PC-9 (cell line): ENCODE measurements around the gene TMEM52. TPM values are rescaled to one million over a fixed set of nuclear protein-coding genes. Genes with fewer than 3 reads are reported as not detected.

Experiments used
- BruUV-seq: library from RNA; stranded (reverse); fragments of 400-500 nt; replicated peaks from 2 replicates; lab custom pipeline; 2021; lab: Mats Ljungman, UMichigan
- CTCF ChIA-PET: fragments of 300-600 bp; sonication (Branson Sonifier 250); formaldehyde crosslinking; loops from one replicate; lab custom pipeline; 2022; ENCODE audit warnings: antibody characterized with exemption; lab: Charles Lee
- POLR2A ChIA-PET: fragments of 300-600 bp; sonication (Branson Sonifier 250); formaldehyde crosslinking; loops from one replicate; lab custom pipeline; 2022; ENCODE audit warnings: antibody characterized with exemption; ENCODE audit not compliant: unreplicated experiment; lab: Charles Lee
- DNase-seq, 2 experiments: peaks; one replicate each; pipeline versions ENCODE4 v3.0.0 to v3.0.0-alpha.2; 2015 to 2022; ENCODE audit warnings: mixed read lengths in 1 of 2
- H2AFZ ChIP-seq: fragments of 200-600 bp; sonication (generic); 2 replicates; pipeline ENCODE4 v1.8.1; 2017; ENCODE audit warnings: antibody characterized with exemption
- H3F3A ChIP-seq: fragments of 200-600 bp; sonication (generic); 2 replicates; pipeline ENCODE4 v1.8.1; 2017; ENCODE audit warnings: antibody characterized with exemption, mild to moderate bottlenecking, low read depth; ENCODE audit not compliant: insufficient read depth
- H3K27ac ChIP-seq: fragments of 200-600 bp; sonication (generic); 2 replicates; pipeline ENCODE4 v1.6.1; 2016; ENCODE audit warnings: mixed run types
- H3K27me3 ChIP-seq: fragments of 200-600 bp; sonication (generic); 2 replicates; pipeline ENCODE4 v1.6.1; 2016; ENCODE audit warnings: low read depth, mixed run types; ENCODE audit not compliant: insufficient read depth
- H3K36me3 ChIP-seq: fragments of 200-600 bp; sonication (generic); 2 replicates; pipeline ENCODE4 v1.6.1; 2016; ENCODE audit warnings: low read depth, mixed run types
- H3K4me1 ChIP-seq: fragments of 200-600 bp; sonication (generic); replicated peaks from 2 replicates; pipeline ENCODE4 v1.6.1; 2016; ENCODE audit warnings: mixed run types; ENCODE audit not compliant: insufficient read depth
- H3K4me2 ChIP-seq: fragments of 200-600 bp; sonication (generic); 2 replicates; pipeline ENCODE4 v1.6.1; 2017; ENCODE audit warnings: mixed run types
- H3K4me3 ChIP-seq: fragments of 200-600 bp; sonication (generic); 2 replicates; pipeline ENCODE4 v1.6.1; 2016; ENCODE audit warnings: mixed run types
- H3K79me2 ChIP-seq: fragments of 200-600 bp; sonication (generic); 2 replicates; pipeline ENCODE4 v1.6.1; 2017; ENCODE audit warnings: low read depth, mixed run types
- H3K9me2 ChIP-seq: fragments of 200-600 bp; sonication (generic); 2 replicates; pipeline ENCODE4 v1.8.1; 2017; ENCODE audit warnings: mild to moderate bottlenecking; ENCODE audit not compliant: insufficient read depth
- H3K9me3 ChIP-seq: fragments of 200-600 bp; sonication (generic); 2 replicates; pipeline ENCODE4 v1.8.1; 2016; ENCODE audit warnings: low read depth; ENCODE audit not compliant: insufficient read depth
- H4K20me1 ChIP-seq: fragments of 200-600 bp; sonication (generic); 2 replicates; pipeline ENCODE4 v1.8.1; 2017; ENCODE audit not compliant: insufficient read depth
- EZH2 ChIP-seq: fragments of 200-600 bp; sonication (generic); IDR thresholded peaks from 2 replicates; pipeline ENCODE4 v1.8.0; 2017; ENCODE audit warnings: antibody characterized with exemption, low read depth
- intact Hi-C: fragments of 100-400 bp; cut with micrococcal nuclease; formaldehyde crosslinking; loops from one replicate; pipeline ENCODE4 v1.10.0; 2022; ENCODE audit not compliant: unreplicated experiment
- total RNA-seq: library from RNA; stranded (reverse); gene quantifications from 2 replicates; pipeline ENCODE4 v1.2.3, GENCODE V29; 2021
- TF ChIP-seq, protein P1 (sequence below): fragments of 200-600 bp; sonication (generic); conservative IDR thresholded peaks from 2 replicates; pipeline ENCODE4 v1.6.1; 2017; ENCODE audit warnings: mixed run types, antibody characterized with exemption, mild to moderate bottlenecking, moderate library complexity

The TMEM52 gene
- total RNA-seq, 1 experiment from 2014 or later: 7.4 TPM

DNA sequence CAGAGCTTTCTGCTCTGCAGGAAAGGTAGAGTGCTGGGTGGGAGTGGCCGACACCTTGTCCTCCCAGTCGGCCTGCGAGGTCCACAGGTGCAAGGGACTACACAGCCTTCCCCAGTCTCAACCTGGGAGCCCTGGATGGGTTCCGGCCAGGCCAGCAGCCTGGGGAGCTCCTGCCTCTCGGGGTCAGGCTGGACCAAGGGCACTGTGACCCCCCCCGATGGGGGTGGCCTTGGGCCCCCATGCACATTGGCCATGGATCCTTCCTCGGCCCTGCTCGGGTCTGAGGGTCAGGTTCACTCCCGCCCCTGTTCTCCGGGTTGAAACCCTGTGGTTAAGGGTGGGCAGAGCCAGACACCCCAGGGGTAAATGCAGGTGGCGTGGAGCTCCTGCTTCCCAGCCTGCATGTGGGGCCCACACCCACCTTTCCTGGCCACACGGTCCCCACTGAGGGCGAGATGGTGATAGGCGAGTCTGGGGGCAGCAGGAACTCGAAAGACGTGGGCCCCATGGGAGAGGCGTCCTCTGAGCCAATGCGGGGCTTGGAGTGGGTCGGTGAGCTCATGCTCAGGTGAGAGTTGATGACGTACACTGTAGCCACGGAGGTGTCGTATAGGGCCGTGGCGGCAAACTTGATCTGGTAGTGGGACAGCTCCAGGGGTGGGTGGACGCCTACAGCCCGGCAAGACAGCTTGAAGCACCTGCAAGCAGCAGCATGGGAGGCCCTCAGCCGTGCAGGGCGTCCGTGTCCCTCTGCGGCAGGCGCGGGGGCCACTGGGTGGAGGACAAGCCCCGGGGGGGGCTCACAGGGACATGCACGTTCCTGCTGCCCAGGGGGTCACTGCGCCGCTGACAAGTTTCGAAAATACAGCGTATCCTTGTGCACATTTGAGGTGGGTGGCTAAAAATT lies 10.8 kb upstream of the TMEM52 start:
- Histone ChIP-seq H2AFZ (no peak overlapping the region), H3K9me3 (no peaks in the 10 kb centered on the region), H4K20me1 (no peaks in the 10 kb centered on the region), H3F3A (0 out of 2 replicates have a peak, but pooled peaks cover 7% of the 10 kb centered on the region), H3K36me3 (no peaks in the 10 kb centered on the region), H3K4me1 (no peaks in the 10 kb centered on the region), H3K9me2 (no peaks in the 10 kb centered on the region), H3K4me2 (no peak overlapping the region), H3K4me3 (no peak overlapping the region), H3K27ac (no peak overlapping the region), H3K79me2 (no peaks in the 10 kb centered on the region), H3K27me3 (peaks cover 45% of the 10 kb centered on the region)
- TF ChIP-seq, protein P1, sequence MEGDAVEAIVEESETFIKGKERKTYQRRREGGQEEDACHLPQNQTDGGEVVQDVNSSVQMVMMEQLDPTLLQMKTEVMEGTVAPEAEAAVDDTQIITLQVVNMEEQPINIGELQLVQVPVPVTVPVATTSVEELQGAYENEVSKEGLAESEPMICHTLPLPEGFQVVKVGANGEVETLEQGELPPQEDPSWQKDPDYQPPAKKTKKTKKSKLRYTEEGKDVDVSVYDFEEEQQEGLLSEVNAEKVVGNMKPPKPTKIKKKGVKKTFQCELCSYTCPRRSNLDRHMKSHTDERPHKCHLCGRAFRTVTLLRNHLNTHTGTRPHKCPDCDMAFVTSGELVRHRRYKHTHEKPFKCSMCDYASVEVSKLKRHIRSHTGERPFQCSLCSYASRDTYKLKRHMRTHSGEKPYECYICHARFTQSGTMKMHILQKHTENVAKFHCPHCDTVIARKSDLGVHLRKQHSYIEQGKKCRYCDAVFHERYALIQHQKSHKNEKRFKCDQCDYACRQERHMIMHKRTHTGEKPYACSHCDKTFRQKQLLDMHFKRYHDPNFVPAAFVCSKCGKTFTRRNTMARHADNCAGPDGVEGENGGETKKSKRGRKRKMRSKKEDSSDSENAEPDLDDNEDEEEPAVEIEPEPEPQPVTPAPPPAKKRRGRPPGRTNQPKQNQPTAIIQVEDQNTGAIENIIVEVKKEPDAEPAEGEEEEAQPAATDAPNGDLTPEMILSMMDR: no peak
- no peak for TF ChIP-seq EZH2
- ChIA-PET POLR2A (no interaction called here), CTCF (no interaction called here)
- intact Hi-C loops: no loop called here
- no peak for DNase-seq
- no TSS peak for BruUV-seq

DNA sequence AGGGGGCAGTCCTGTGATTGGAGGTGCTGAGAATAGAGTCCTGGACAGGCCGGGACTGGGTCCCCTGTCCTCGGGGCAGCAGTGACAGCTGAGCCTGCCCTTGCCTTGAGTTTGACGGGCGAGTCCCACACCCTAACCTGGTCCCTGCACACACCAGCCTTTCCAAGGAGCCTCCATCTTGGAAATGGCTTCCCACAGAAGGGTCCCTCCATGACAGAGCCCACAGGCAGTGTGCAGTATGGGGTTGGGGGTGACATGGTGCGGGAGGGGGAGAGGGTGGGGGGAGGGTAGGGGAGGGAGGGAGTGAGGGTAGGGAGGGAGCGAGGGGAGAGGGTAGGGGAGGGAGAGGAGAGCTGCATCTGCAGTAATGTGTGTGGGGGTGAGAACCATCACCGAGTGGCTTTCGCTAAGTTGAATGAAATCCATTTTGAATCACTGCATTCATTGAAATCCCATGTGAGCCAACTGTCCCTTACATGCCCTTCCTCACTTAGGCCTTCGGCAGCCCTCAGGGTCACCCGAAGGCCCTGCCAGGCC lies 10.1 kb upstream of the TMEM52 start:
- no peak for DNase-seq
- ChIA-PET CTCF (no interaction called here), POLR2A (no interaction called here)
- no peak for TF ChIP-seq EZH2
- TF ChIP-seq, protein P1: no peak
- Histone ChIP-seq H3F3A (0 out of 2 replicates have a peak, but pooled peaks cover 7% of the 10 kb centered on the region), H3K27ac (no peak overlapping the region), H2AFZ (no peak overlapping the region), H4K20me1 (no peaks in the 10 kb centered on the region), H3K9me3 (no peaks in the 10 kb centered on the region), H3K4me1 (no peaks in the 10 kb centered on the region), H3K4me3 (no peak overlapping the region), H3K27me3 (peaks cover 51% of the 10 kb centered on the region), H3K9me2 (no peaks in the 10 kb centered on the region), H3K4me2 (no peak overlapping the region), H3K79me2 (no peaks in the 10 kb centered on the region), H3K36me3 (no peaks in the 10 kb centered on the region)
- no TSS peak for BruUV-seq
- intact Hi-C loops: no loop called here

DNA sequence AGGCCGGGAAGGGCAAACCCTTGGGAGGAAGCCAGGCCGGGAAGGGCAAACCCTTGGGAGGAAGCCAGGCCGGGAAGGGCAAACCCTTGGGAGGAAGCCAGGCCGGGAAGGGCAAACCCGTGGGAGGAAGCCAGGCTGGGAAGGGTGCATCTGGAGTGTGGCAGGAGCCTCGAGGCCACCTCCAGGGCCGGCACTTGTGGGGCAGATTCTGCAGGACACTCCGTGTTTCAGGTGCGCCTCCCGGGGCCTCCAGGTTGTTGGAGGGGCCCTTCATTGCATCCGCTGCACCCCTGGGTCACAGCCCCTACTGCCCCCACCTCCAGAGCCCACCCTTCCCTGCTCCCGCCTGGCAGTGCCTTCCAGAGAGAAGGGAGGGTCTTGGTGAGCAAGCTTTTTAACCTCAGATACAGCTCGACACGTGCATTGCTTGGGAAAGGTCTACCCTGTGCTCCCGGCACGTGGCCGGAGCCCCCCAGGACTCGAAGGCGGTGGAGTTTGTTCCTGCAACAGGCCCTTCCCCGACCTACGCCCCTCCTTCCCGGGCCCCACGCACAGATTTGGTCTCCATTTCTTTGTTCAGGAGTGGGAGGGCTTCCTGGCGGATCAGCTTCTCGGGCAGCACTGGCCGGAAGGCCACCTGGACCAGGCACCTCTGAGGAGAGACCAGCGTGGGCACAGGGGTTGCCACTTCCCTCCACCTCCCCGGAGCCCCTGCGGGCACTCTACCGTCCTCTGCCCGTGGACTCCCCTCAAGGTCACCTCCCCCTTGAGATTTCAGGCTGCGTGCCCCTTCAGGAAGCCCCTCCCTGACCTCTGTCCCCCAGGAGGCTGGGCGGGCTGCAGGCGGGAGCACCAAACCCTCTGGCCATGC lies 9.4 kb upstream of the TMEM52 start:
- Histone ChIP-seq H3K9me2 (no peaks in the 10 kb centered on the region), H4K20me1 (no peaks in the 10 kb centered on the region), H3F3A (0 out of 2 replicates have a peak, but pooled peaks cover 7% of the 10 kb centered on the region), H3K4me3 (no peak overlapping the region), H3K79me2 (no peaks in the 10 kb centered on the region), H3K4me2 (no peak overlapping the region), H2AFZ (no peak overlapping the region), H3K36me3 (no peaks in the 10 kb centered on the region), H3K27me3 (peaks cover 47% of the 10 kb centered on the region), H3K27ac (no peak overlapping the region), H3K4me1 (no peaks in the 10 kb centered on the region), H3K9me3 (no peaks in the 10 kb centered on the region)
- CTCF ChIA-PET: no interaction called here
- BruUV-seq: no TSS peak
- DNase-seq: no peak
- TF ChIP-seq, protein P1: no peak
- no peak for TF ChIP-seq EZH2
- intact Hi-C loops: no loop called here
- POLR2A ChIA-PET: no interaction called here
